GM21576 (cell line): ENCODE results near the gene MEIOC.
"Not testable (repeated sequence)": the region's sequence is repeated elsewhere in the genome, so short reads cannot be mapped to it uniquely, and the experiment has no call there.

Experiments used
- ATAC-seq: cut with Tn5 transposase; IDR thresholded peaks from one replicate; pipeline ENCODE4 v1.9.1; 2021; ENCODE audit warnings: mild to moderate bottlenecking, moderate library complexity; ENCODE audit not compliant: unreplicated experiment

The MEIOC gene

DNA sequence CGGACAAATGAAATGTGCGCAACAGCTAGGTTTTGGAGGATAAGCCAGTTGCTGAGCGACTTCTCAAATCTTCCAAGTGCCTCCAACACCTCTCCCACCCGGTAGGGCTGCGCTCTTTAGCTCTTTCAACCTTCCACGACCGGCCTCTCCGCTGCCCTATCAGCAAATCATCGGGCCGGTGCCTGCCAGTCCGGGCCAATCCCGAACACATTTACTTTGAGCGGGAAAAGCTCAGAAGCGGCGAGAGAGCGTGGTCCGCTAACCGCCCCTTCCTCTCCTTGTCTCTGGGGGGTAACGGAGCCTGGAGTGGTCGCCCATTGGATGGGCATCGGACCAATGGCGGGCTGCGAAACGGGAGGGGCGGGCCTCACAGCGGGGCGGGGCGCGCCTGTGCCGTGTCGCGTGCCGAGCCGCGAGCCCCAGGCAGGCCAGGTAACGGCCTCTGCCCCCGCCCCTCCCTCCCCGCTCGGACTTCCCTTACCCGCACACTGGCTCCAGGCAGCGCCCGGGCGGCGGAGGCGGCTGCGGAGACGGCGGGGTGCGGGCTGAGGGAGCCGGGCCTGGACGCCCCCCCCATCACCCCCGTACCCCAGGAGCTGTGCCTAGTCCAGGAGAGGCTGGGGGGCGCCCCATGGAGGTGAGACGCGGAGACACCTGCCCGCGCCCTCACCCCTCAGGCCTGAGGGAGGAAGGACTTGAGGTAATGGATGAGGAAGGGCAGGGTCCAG, at the start of gene MEIOC:
Gene MEIOC (plus strand): TSS at position 486 of the 728 bp plus-strand sequence. CDS start 146 bp downstream, at position 632.
- ATAC-seq = no peak

GRCh38 chr17:44606658-44607057, 49.6 kb upstream of the MEIOC start:
- ATAC-seq = no peak

DNA sequence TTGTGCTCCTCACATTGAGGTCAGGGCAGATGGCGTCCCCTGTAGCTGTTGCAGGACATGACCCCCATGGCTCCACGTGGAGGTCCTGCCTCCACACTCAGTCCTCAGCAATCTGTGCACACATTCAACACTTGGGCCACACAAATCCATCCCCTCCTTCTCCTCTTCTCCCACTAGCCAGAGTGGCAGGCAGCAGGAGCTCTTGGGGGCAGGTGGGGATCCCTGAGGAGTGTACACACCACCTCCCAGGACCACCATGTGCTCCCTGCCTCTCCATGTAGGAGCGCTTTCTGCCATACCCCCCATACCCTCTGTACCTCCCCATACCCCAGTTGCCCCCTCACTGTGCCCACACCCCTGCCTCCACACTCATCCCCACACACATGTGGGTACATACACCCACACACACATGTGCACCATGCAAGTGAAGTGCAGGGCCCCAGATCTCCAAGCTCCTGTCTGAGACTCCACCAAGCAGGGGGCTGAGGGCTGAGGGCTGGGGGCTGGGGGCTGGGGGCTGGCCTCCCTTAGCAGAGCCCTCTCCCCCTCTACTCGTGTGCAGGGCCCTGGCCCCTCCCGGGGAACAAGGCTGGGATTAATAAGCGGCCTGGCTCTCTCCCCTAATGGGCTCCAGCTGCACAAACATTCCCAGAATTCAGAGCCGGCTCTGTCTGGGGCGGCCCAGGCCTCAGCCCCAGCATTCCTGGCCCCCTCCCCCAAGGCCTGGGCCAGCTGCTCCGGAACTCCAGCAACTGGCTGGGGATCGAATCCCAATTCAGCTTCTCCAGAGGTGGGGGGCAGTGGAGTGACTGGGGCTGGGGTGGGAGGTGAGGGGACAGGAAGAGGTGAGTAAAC, 48.2 kb upstream of the MEIOC start:
- ATAC-seq = no peak

GRCh38 chr17:44608727-44609435, 47.4 kb upstream of the MEIOC start:
- no peak for ATAC-seq

- no peak for ATAC-seq
Observed at GRCh38 chr17:44610331-44610730, 45.9 kb upstream of the MEIOC start.

GRCh38 chr17:44610871-44611270, 45.4 kb upstream of the MEIOC start:
- ATAC-seq = no peak

- no peak for ATAC-seq
Observed at GRCh38 chr17:44614862-44615261, 41.4 kb upstream of the MEIOC start.

DNA sequence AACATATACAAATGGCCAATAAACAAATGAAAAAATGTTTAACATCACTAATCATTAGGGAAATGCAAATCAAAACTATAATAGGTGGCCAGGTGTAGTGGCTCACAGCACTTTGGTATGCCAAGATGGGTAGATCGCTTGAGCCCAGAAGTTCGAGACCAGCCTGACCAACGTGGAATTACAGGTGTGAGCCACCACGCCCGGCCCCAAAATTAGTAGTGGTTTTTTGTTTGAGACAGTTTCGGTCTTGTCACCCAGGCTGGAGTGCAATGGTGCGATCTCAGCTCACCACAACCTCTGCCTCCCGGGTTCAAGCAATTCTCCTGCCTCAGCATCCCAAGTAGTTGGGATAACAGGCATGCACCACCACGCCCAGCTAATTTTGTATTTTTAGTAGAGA, 37.6 kb upstream of the MEIOC start:
- not testable (repeated sequence) for ATAC-seq

- no peak for ATAC-seq
Observed at GRCh38 chr17:44623070-44623725, 33.1 kb upstream of the MEIOC start.

GRCh38 chr17:44627513-44628242, 28.6 kb upstream of the MEIOC start:
- no peak for ATAC-seq

GRCh38 chr17:44628243-44629188, 27.8 kb upstream of the MEIOC start:
- ATAC-seq = no peak

GRCh38 chr17:44629314-44629713, 27.0 kb upstream of the MEIOC start:
- ATAC-seq = no peak

DNA sequence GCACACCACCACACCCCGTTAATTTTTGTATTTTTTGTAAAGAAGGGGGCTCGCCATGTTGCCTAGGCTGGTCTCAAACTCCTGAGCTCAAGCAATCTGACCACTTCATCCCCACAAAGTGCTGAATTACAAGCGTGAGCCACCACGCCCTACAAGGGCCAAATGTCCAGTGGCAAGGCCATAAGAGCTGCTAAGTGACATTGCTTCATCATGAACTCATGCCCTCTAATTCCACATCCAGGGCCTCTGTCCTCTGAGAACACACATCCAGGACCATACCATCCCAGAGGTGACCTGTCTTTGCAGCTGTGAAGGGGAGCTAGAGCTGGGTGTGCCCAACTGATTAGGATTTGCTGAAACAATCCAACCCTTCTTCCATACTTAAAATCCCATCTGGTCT, 25.6 kb upstream of the MEIOC start:
- ATAC-seq = no peak

DNA sequence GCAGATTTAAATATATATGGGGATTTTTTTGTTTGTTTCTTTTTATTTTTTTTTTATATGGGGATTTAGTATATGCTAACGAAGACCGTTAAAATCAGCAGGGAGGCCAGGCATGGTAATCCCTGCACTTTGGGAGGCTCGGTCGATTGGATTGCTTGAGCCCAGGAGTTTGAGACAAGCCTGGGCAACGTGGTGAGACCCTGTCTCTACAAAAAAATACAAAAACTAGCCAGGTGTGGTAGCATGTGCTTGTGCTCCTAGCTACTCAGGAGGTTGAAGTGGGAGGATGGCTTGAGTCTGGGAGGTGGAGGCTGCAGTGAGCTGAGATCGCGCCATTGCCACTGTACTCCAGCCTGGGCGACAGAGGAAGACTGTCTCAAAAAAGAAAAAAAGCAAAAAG, 22.3 kb upstream of the MEIOC start:
- no peak for ATAC-seq

GRCh38 chr17:44634401-44634800, 21.9 kb upstream of the MEIOC start:
- ATAC-seq = not testable (repeated sequence)

GRCh38 chr17:44636562-44636961, 19.7 kb upstream of the MEIOC start:
- ATAC-seq = no peak

DNA sequence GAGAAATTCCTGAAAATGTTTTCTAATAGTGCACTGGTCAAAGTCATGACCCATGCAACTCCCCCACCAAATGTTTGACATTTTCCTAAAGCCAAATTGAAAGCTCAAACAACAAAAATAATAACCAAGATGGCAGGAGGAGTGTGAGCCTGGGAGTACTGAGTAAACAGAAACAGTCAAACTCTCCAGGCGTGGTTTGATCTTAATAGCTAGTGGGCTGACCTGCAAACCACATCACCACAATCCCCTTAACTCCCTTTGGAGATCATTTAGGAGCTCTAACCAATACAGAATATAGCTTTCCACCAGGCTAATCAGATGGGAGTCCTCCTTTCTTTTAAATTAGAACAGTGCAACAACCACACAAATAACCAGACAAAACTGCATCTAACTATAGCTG, 19.2 kb upstream of the MEIOC start:
- no peak for ATAC-seq

DNA sequence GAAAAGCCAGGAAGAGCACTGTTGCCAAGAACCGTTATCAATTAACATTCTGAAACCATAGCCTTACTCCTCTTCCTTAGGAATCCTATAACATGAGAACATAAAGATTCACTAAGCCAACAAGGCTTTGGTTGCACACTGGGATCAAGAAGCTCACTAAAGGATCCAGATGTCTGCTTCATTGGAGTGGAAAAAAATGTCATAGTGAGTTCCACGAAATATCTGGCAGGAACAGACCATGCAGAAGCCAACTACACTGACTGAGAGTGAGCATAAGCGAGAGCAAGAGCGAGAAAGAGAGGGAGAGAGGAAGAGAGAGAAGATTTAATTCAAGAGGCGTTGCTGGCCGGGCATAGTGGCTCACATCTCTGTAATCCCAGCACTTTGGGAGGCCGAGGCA, 13.4 kb upstream of the MEIOC start:
- ATAC-seq = no peak

GRCh38 chr17:44645341-44645740, 10.9 kb upstream of the MEIOC start:
- no peak for ATAC-seq
